HEK293T (cell line): Measurements from ENCODE around the gene NSDHL.

ENCODE experiments used
- CTCF ChIA-PET: fragments of 350-600 bp; formaldehyde crosslinking; extraction: SDS; loops from one replicate; lab custom pipeline; 2021; ENCODE audit warnings: antibody characterized with exemption, inconsistent platforms; lab: Yijun Ruan, JAX
- POLR2A ChIA-PET: fragments of 350-600 bp; formaldehyde crosslinking; extraction: SDS; loops from one replicate; lab custom pipeline; 2020; ENCODE audit warnings: antibody characterized with exemption, inconsistent platforms; lab: Yijun Ruan, JAX
- DNase-seq: peaks from one replicate; pipeline ENCODE4 v3.0.0; 2012; ENCODE audit warnings: mixed read lengths; ENCODE audit errors: extremely low spot score
- ARNT ChIP-seq: fragments of 450-650 bp; IDR thresholded peaks from 2 replicates; pipeline ENCODE4 v1.6.1; 2017; ENCODE audit warnings: mild to moderate bottlenecking
- BHLHE40 ChIP-seq: fragments of 450-650 bp; IDR thresholded peaks from 2 replicates; pipeline ENCODE4 v1.6.1; 2016; ENCODE audit warnings: mild to moderate bottlenecking, moderate library complexity, borderline replicate concordance
- CTBP1 ChIP-seq: fragments of 450-650 bp; IDR thresholded peaks from 2 replicates; pipeline ENCODE4 v1.6.1; 2016; ENCODE audit warnings: borderline replicate concordance
- ELF4 ChIP-seq: fragments of 450-650 bp; IDR thresholded peaks from 2 replicates; pipeline ENCODE4 v1.6.1; 2017; ENCODE audit warnings: antibody characterized with exemption
- FOXA1 ChIP-seq: fragments of 450-650 bp; IDR thresholded peaks from 2 replicates; pipeline ENCODE4 v1.6.1; 2016; ENCODE audit warnings: mild to moderate bottlenecking
- FOXK2 ChIP-seq: fragments of 450-650 bp; IDR thresholded peaks from 2 replicates; pipeline ENCODE4 v1.6.1; 2016; ENCODE audit warnings: mild to moderate bottlenecking
- FOXM1 ChIP-seq: fragments of 450-650 bp; IDR thresholded peaks from 2 replicates; pipeline ENCODE4 v1.6.1; 2017; ENCODE audit warnings: mild to moderate bottlenecking, borderline replicate concordance
- HDGF ChIP-seq: fragments of 450-650 bp; IDR thresholded peaks from 2 replicates; pipeline ENCODE4 v1.6.1; 2017; ENCODE audit warnings: antibody characterized with exemption, borderline replicate concordance
- L3MBTL2 ChIP-seq: fragments of 450-650 bp; conservative IDR thresholded peaks from 2 replicates; pipeline ENCODE4 v1.6.1; 2016; ENCODE audit warnings: mild to moderate bottlenecking
- LEF1 ChIP-seq: fragments of 450-650 bp; IDR thresholded peaks from 2 replicates; pipeline ENCODE4 v1.6.1; 2017; ENCODE audit warnings: mild to moderate bottlenecking, borderline replicate concordance
- NFRKB ChIP-seq: fragments of 450-650 bp; IDR thresholded peaks from 2 replicates; pipeline ENCODE4 v1.6.1; 2016; ENCODE audit warnings: mild to moderate bottlenecking, moderate library complexity
- SP1 ChIP-seq: fragments of 450-650 bp; IDR thresholded peaks from 2 replicates; pipeline ENCODE4 v1.6.1; 2017
- SUZ12 ChIP-seq: fragments of 450-650 bp; IDR thresholded peaks from 2 replicates; pipeline ENCODE4 v1.6.1; 2016; ENCODE audit warnings: mild to moderate bottlenecking
- TARDBP ChIP-seq: fragments of 450-650 bp; IDR thresholded peaks from 2 replicates; pipeline ENCODE4 v1.6.1; 2016
- ZNF384 ChIP-seq: fragments of 450-650 bp; IDR thresholded peaks from 2 replicates; pipeline ENCODE4 v1.6.1; 2016
- TF ChIP-seq, protein P1 (sequence below): fragments of 450-650 bp; IDR thresholded peaks from 2 replicates; pipeline ENCODE4 v1.6.1; 2016

NSDHL gene

DNA sequence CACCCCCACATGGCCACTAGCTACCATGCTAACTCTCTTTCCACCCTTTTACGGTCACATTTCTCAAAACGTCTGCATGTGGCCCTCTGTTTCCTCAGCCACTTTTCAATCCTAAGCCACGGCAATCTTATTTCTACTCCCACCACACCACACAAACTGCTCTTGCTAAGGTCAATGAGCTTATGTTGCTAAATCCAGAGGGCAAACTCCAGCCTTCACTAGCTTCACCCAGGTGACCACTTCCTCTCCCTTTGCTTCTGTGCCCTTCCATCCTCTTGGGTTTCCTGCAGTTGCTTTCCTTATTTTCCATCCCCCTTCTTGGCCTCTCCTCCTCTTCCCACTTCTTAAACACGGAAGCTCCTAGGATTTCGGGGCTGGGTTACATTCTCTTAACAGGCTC, 16.8 kb upstream of the NSDHL start:
- no peak for TF ChIP-seq FOXK2
- TF ChIP-seq ZNF384 = no peak
- no peak for TF ChIP-seq L3MBTL2
- TF ChIP-seq, protein P1, sequence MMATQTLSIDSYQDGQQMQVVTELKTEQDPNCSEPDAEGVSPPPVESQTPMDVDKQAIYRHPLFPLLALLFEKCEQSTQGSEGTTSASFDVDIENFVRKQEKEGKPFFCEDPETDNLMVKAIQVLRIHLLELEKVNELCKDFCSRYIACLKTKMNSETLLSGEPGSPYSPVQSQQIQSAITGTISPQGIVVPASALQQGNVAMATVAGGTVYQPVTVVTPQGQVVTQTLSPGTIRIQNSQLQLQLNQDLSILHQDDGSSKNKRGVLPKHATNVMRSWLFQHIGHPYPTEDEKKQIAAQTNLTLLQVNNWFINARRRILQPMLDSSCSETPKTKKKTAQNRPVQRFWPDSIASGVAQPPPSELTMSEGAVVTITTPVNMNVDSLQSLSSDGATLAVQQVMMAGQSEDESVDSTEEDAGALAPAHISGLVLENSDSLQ = no peak
- no peak for TF ChIP-seq TARDBP
- no peak for TF ChIP-seq NFRKB
- no peak for TF ChIP-seq BHLHE40
- TF ChIP-seq HDGF = no peak
- no peak for TF ChIP-seq LEF1
- TF ChIP-seq ARNT = no peak
- no peak for TF ChIP-seq ELF4
- TF ChIP-seq FOXA1 = no peak
- TF ChIP-seq CTBP1 = no peak
- no peak for TF ChIP-seq SP1
- no peak for TF ChIP-seq FOXM1
- TF ChIP-seq SUZ12 = no peak
- DNase-seq = no peak
- CTCF ChIA-PET = interaction anchor here (2.0 kb wide), 1 partner anchor 7 kb away, joined by 13 read pairs; no protein-coding TSS in a partner anchor
- POLR2A ChIA-PET = no interaction called here

DNA sequence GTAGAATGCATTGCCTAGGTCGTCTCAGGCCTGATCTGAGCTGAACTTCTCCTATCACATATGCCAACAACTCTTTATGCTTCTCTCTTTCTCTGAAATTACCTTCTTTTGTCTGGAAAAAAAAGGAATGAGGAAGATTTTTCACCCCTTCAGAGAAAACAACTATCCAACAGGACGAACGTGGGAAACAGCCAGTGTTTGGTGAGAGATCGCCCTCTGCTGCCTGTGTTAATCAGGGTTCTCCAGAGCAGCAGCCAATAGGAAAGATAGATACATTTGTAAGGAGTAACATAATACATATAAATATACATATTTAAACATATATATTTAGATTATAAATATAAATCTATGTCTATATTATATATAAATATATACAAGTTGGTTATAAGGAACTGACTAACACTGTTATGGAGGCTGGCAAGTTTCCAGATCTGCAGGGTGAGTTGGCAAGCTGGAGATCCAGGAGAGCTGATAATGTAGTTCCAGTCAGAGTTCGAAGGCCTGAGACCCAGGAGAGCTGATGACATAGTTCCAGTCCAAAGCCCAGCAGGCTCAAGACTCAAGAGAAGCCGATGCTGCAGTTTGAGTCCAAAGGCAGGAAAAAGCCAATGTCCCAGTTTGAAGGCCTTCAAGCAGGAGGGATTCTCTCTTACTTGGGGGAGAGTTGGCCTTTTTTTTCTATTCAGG, 13.6 kb upstream of the NSDHL start:
- ChIA-PET POLR2A (no interaction called here), CTCF (no interaction called here)
- peak; percentile 61 for DNase-seq
- TF ChIP-seq ELF4 (no peak), FOXM1 (no peak), SUZ12 (no peak), BHLHE40 (no peak)
- TF ChIP-seq, protein P1 = no peak

- TF ChIP-seq ARNT (no peak), LEF1 (no peak), L3MBTL2 (no peak), ELF4 (no peak), SUZ12 (no peak), FOXM1 (no peak), CTBP1 (no peak), FOXA1 (no peak), HDGF (no peak), TARDBP (no peak), SP1 (no peak), FOXK2 (no peak), ZNF384 (no peak), NFRKB (no peak), BHLHE40 (no peak)
- TF ChIP-seq, protein P1 = no peak
- DNase-seq = no peak
- ChIA-PET POLR2A (interaction anchor here (1.4 kb wide), 1 partner anchor 12 kb away, joined by 5 read pairs; the partner anchor contains the start of genes CETN2 and NSDHL), CTCF (interaction anchor here (0.8 to 1.2 kb wide), 2 partner anchors 1068 to 1070 kb away, joined by 4 read pairs; no protein-coding TSS in a partner anchor)
Measured at GRCh38 chrX:152818356-152818755, 12.5 kb upstream of the NSDHL start.

GRCh38 chrX:152819266-152819665, 11.6 kb upstream of the NSDHL start:
- POLR2A ChIA-PET = interaction anchor here (1.4 kb wide), 1 partner anchor 12 kb away, joined by 5 read pairs; the partner anchor contains the start of genes CETN2 and NSDHL
- DNase-seq = no peak
- TF ChIP-seq NFRKB = no peak
- TF ChIP-seq FOXK2 = no peak
- TF ChIP-seq FOXA1 = no peak
- no peak for TF ChIP-seq ZNF384
- TF ChIP-seq HDGF = no peak
- CTCF ChIA-PET = interaction anchor here (1.2 kb wide), 1 partner anchor 1069 kb away, joined by 4 read pairs; no protein-coding TSS in a partner anchor

- TF ChIP-seq, protein P1 = no peak
- TF ChIP-seq CTBP1 (no peak), NFRKB (no peak), TARDBP (no peak), FOXA1 (no peak), BHLHE40 (no peak), FOXM1 (no peak), SUZ12 (no peak), SP1 (no peak), LEF1 (no peak), HDGF (no peak), ZNF384 (no peak), L3MBTL2 (no peak), ARNT (no peak), ELF4 (no peak), FOXK2 (no peak)
- ChIA-PET CTCF (no interaction called here), POLR2A (no interaction called here)
- no peak for DNase-seq
Measured at GRCh38 chrX:152819732-152820131, 11.1 kb upstream of the NSDHL start.
